IMR-90 (cell line): ENCODE data around the gene RIC3.

Source experiments
- CEBPB ChIP-seq: IDR thresholded peaks from 2 replicates; pipeline ENCODE4 v1.6.1; 2012; ENCODE audit warnings: low read depth, low read length, improper control_type of control experiment
- FOS ChIP-seq: fragments of 150-350 bp; IDR thresholded peaks from 2 replicates; pipeline ENCODE4 v1.6.1; 2016; ENCODE audit warnings: low read depth, low read length
- MAFK ChIP-seq: IDR thresholded peaks from 2 replicates; pipeline ENCODE4 v1.6.1; 2012; ENCODE audit warnings: low read depth, low read length, improper control_type of control experiment
- MXI1 ChIP-seq: IDR thresholded peaks from 2 replicates; pipeline ENCODE4 v1.6.1; 2012; ENCODE audit warnings: low read depth, mild to moderate bottlenecking, low read length, moderate library complexity, borderline replicate concordance
- NFE2L2 ChIP-seq: fragments of 150-350 bp; IDR thresholded peaks from 2 replicates; pipeline ENCODE4 v1.6.1; 2016; ENCODE audit warnings: low read depth, mild to moderate bottlenecking, low read length
- POLR2A ChIP-seq: IDR thresholded peaks from 2 replicates; pipeline ENCODE4 v1.6.1; 2012; ENCODE audit warnings: mild to moderate bottlenecking, low read depth, low read length
- RFX5 ChIP-seq: IDR thresholded peaks from 2 replicates; pipeline ENCODE4 v1.8.0; 2012; ENCODE audit warnings: low read depth, mild to moderate bottlenecking, low read length, moderate library complexity
- TF ChIP-seq, protein P1 (sequence below): conservative IDR thresholded peaks from 2 replicates; pipeline ENCODE4 v1.5.1; 2012; ENCODE audit warnings: mild to moderate bottlenecking, low read depth, low read length, improper control_type of control experiment
- TF ChIP-seq, protein P2 (sequence below): fragments of 150-350 bp; IDR thresholded peaks from 2 replicates; pipeline ENCODE4 v1.6.1; 2016; ENCODE audit warnings: low read depth, mild to moderate bottlenecking, low read length, moderate library complexity, borderline replicate concordance

- TF ChIP-seq POLR2A (no peak), CEBPB (no peak), MXI1 (no peak), MAFK (no peak), NFE2L2 (no peak), FOS (no peak), RFX5 (no peak)
- TF ChIP-seq, protein P1, sequence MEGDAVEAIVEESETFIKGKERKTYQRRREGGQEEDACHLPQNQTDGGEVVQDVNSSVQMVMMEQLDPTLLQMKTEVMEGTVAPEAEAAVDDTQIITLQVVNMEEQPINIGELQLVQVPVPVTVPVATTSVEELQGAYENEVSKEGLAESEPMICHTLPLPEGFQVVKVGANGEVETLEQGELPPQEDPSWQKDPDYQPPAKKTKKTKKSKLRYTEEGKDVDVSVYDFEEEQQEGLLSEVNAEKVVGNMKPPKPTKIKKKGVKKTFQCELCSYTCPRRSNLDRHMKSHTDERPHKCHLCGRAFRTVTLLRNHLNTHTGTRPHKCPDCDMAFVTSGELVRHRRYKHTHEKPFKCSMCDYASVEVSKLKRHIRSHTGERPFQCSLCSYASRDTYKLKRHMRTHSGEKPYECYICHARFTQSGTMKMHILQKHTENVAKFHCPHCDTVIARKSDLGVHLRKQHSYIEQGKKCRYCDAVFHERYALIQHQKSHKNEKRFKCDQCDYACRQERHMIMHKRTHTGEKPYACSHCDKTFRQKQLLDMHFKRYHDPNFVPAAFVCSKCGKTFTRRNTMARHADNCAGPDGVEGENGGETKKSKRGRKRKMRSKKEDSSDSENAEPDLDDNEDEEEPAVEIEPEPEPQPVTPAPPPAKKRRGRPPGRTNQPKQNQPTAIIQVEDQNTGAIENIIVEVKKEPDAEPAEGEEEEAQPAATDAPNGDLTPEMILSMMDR = no peak
- TF ChIP-seq, protein P2, sequence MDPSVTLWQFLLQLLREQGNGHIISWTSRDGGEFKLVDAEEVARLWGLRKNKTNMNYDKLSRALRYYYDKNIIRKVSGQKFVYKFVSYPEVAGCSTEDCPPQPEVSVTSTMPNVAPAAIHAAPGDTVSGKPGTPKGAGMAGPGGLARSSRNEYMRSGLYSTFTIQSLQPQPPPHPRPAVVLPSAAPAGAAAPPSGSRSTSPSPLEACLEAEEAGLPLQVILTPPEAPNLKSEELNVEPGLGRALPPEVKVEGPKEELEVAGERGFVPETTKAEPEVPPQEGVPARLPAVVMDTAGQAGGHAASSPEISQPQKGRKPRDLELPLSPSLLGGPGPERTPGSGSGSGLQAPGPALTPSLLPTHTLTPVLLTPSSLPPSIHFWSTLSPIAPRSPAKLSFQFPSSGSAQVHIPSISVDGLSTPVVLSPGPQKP = no peak
Observed at GRCh38 chr11:8100158-8100557, 68.7 kb downstream of the RIC3 start.
